Measurements from ENCODE around the gene KCNIP1.

- TF ChIP-seq RBBP5 (IDR thresholded peaks at IDR 0.05; ENCODE audit: borderline replicate concordance, low read depth, low read length) (no peak), POLR2A (IDR thresholded peaks at IDR 0.05; ENCODE audit: control extremely low read depth in 1 of 2, low read depth in 2 of 2, low read length in 2 of 2) (no peak), SRF (IDR thresholded peaks at IDR 0.05; ENCODE audit: low read depth, low read length) (no peak), GTF2F1 (IDR thresholded peaks at IDR 0.05; ENCODE audit: borderline replicate concordance, low read depth, low read length) (no peak), CTCF (IDR thresholded peaks at IDR 0.05; ENCODE audit: control extremely low read depth in 1 of 3, insufficient read depth in 1 of 3, low read depth in 1 of 3, low read length in 3 of 3) (no peak), ZNF274 (IDR thresholded peaks at IDR 0.05; ENCODE audit: borderline replicate concordance, extremely low read depth, low read length) (no peak), EGR1 (IDR thresholded peaks at IDR 0.05; ENCODE audit: borderline replicate concordance, low read depth, low read length) (no peak), GABPA (IDR thresholded peaks at IDR 0.05; ENCODE audit: borderline replicate concordance, insufficient read depth, low read length) (no peak), CREB1 (IDR thresholded peaks at IDR 0.05) (no peak), TAF1 (IDR thresholded peaks at IDR 0.05; ENCODE audit: low read depth, low read length) (no peak), MAFK (IDR thresholded peaks at IDR 0.05; ENCODE audit: low read depth, low read length) (no peak), RFX5 (IDR thresholded peaks at IDR 0.05; ENCODE audit: borderline replicate concordance, low read depth, low read length) (no peak), ATF2 (IDR thresholded peaks at IDR 0.05; ENCODE audit: low read length) (no peak), POLR2AphosphoS5 (IDR thresholded peaks at IDR 0.05; ENCODE audit: low read depth, low read length) (no peak)
Measured at GRCh38 chr5:170553218-170553617, 49.4 kb downstream of the KCNIP1 start.

All from H1 (cell line).